ENCODE measurements around the gene TFDP1.

TFDP1 gene

DNA sequence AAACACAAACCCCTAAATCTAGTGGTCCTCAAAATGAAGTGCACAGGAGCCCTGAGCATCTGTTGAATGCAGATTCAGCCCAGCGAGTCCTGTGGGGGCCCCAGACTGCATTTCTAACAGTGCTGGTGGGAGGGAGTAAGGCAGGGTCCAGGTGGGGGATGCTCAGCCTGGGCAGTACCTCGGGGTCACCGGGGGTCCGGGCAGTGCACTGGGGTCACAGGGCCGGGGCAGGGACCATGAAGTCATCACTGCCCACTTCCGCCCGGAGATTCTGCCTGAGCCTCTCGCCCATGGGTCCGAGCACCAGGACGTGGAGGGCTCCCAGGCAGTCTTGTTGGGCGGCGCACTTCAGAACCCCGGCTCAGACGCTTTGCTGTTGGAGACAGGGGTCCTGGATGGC, 74.3 kb downstream of the TFDP1 start:
- ATAC-seq (ENCODE audit: low read depth) (no peak), DNase-seq (ENCODE audit: low spot score) (peak; percentile 47)
- H3K9me3 ChIP-seq (ENCODE audit: severe bottlenecking), result peaks cover 8% of the 10 kb centered on the region
- TF ChIP-seq, protein P1, sequence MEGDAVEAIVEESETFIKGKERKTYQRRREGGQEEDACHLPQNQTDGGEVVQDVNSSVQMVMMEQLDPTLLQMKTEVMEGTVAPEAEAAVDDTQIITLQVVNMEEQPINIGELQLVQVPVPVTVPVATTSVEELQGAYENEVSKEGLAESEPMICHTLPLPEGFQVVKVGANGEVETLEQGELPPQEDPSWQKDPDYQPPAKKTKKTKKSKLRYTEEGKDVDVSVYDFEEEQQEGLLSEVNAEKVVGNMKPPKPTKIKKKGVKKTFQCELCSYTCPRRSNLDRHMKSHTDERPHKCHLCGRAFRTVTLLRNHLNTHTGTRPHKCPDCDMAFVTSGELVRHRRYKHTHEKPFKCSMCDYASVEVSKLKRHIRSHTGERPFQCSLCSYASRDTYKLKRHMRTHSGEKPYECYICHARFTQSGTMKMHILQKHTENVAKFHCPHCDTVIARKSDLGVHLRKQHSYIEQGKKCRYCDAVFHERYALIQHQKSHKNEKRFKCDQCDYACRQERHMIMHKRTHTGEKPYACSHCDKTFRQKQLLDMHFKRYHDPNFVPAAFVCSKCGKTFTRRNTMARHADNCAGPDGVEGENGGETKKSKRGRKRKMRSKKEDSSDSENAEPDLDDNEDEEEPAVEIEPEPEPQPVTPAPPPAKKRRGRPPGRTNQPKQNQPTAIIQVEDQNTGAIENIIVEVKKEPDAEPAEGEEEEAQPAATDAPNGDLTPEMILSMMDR (IDR thresholded peaks at IDR 0.05; ENCODE audit: poor library complexity, severe bottlenecking), result no peak
- peaks cover 9% of the 10 kb centered on the region for H3K27me3 ChIP-seq (ENCODE audit: insufficient read depth, poor library complexity, severe bottlenecking)
- no peaks in the 10 kb centered on the region for H3K4me1 ChIP-seq (ENCODE audit: insufficient read depth, poor library complexity, severe bottlenecking)
- H3K4me3 ChIP-seq (ENCODE audit: severe bottlenecking), result no peak overlapping the region
- no peaks in the 10 kb centered on the region for H3K36me3 ChIP-seq (ENCODE audit: low read depth)
- no peak overlapping the region for H3K27ac ChIP-seq (ENCODE audit: poor library complexity, severe bottlenecking)

- ATAC-seq (ENCODE audit: low read depth) (no peak), DNase-seq (ENCODE audit: low spot score) (no peak)
- no peaks in the 10 kb centered on the region for H3K36me3 ChIP-seq (ENCODE audit: low read depth)
- H3K27me3 ChIP-seq (ENCODE audit: insufficient read depth, poor library complexity, severe bottlenecking), result peaks cover 12% of the 10 kb centered on the region
- TF ChIP-seq, protein P1 (IDR thresholded peaks at IDR 0.05; ENCODE audit: poor library complexity, severe bottlenecking), result no peak
- H3K9me3 ChIP-seq (ENCODE audit: severe bottlenecking), result peaks cover 8% of the 10 kb centered on the region
- no peak overlapping the region for H3K4me3 ChIP-seq (ENCODE audit: severe bottlenecking)
- H3K4me1 ChIP-seq (ENCODE audit: insufficient read depth, poor library complexity, severe bottlenecking), result no peaks in the 10 kb centered on the region
- no peak overlapping the region for H3K27ac ChIP-seq (ENCODE audit: poor library complexity, severe bottlenecking)
Observed at GRCh38 chr13:113659337-113659736, 74.8 kb downstream of the TFDP1 start.

DNA sequence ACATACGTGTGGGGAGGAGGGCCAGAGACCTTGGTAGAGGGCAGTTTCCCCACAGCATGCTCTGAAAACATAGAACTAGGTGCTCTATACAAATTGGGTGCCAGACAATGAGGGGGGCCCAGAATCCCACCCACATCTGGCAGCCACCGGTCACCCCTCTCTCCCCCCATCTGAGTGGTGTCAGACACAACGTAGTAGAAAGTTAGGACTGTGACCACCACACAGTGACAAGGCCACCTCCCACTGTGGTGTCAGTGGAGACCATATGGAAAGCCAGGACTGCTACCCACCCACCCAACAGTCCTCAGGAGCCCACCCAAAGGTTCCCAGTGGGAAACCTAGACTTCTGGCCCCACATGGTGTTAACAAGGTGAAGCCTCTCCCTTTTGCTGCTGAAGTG, 75.5 kb downstream of the TFDP1 start:
- H3K4me3 ChIP-seq (ENCODE audit: severe bottlenecking), result no peak overlapping the region
- peaks cover 8% of the 10 kb centered on the region for H3K9me3 ChIP-seq (ENCODE audit: severe bottlenecking)
- H3K27me3 ChIP-seq (ENCODE audit: insufficient read depth, poor library complexity, severe bottlenecking), result peaks cover 12% of the 10 kb centered on the region
- DNase-seq (ENCODE audit: low spot score) (no peak), ATAC-seq (ENCODE audit: low read depth) (no peak)
- no peaks in the 10 kb centered on the region for H3K36me3 ChIP-seq (ENCODE audit: low read depth)
- TF ChIP-seq, protein P1 (IDR thresholded peaks at IDR 0.05; ENCODE audit: poor library complexity, severe bottlenecking), result no peak
- H3K4me1 ChIP-seq (ENCODE audit: insufficient read depth, poor library complexity, severe bottlenecking), result no peaks in the 10 kb centered on the region
- H3K27ac ChIP-seq (ENCODE audit: poor library complexity, severe bottlenecking), result no peak overlapping the region

DNA sequence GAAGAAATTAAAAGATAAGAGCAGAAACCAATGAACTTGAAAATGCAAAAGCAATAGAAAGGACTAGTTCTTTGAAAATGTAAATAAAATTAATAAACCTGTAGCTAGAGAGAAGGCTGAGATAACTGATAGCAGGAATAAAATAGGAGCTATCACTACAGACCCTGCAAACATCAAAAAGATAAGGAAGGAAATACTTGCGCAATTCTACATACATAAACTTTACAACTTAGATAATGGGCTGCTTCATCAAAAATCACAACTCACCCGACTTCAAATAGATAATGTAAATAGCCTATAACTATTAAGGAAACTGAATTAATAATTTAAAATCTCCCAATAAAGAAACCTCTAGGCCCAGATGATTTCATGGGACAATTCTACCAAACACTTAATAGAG, 77.0 kb downstream of the TFDP1 start:
- Histone ChIP-seq H3K36me3 (ENCODE audit: low read depth) (no peaks in the 10 kb centered on the region), H3K4me3 (ENCODE audit: severe bottlenecking) (no peak overlapping the region), H3K27me3 (ENCODE audit: insufficient read depth, poor library complexity, severe bottlenecking) (peaks cover 12% of the 10 kb centered on the region), H3K27ac (ENCODE audit: poor library complexity, severe bottlenecking) (no peak overlapping the region), H3K4me1 (ENCODE audit: insufficient read depth, poor library complexity, severe bottlenecking) (no peaks in the 10 kb centered on the region), H3K9me3 (ENCODE audit: severe bottlenecking) (peaks cover 8% of the 10 kb centered on the region)
- ATAC-seq (ENCODE audit: low read depth), result no peak
- TF ChIP-seq, protein P1 (IDR thresholded peaks at IDR 0.05; ENCODE audit: poor library complexity, severe bottlenecking), result no peak
- no peak for DNase-seq (ENCODE audit: low spot score)

GRCh38 chr13:113663934-113664333, 79.4 kb downstream of the TFDP1 start:
- peaks cover 8% of the 10 kb centered on the region for H3K9me3 ChIP-seq (ENCODE audit: severe bottlenecking)
- H3K27me3 ChIP-seq (ENCODE audit: insufficient read depth, poor library complexity, severe bottlenecking), result peaks cover 12% of the 10 kb centered on the region
- H3K27ac ChIP-seq (ENCODE audit: poor library complexity, severe bottlenecking), result no peak overlapping the region
- DNase-seq (ENCODE audit: low spot score) (no peak), ATAC-seq (ENCODE audit: low read depth) (no peak)
- no peaks in the 10 kb centered on the region for H3K36me3 ChIP-seq (ENCODE audit: low read depth)
- TF ChIP-seq, protein P1 (IDR thresholded peaks at IDR 0.05; ENCODE audit: poor library complexity, severe bottlenecking), result no peak
- no peaks in the 10 kb centered on the region for H3K4me1 ChIP-seq (ENCODE audit: insufficient read depth, poor library complexity, severe bottlenecking)
- no peak overlapping the region for H3K4me3 ChIP-seq (ENCODE audit: severe bottlenecking)

All from RWPE2 (cell line).